SJSA1 (cell line): Measurements from ENCODE around the gene PTPRT. TPM values are rescaled to one million over a fixed set of nuclear protein-coding genes. Genes with fewer than 3 reads are reported as not detected.

Experiments
- DNase-seq, 2 experiments: peaks; one replicate each; pipeline ENCODE4 v3.0.0-alpha.2; 2015 to 2020; ENCODE audit warnings: low spot score in 2 of 2, low read depth in 1 of 2
- H3K27ac ChIP-seq: fragments of 250-450 bp; sonication (Bioruptor Pico); 2 replicates; pipeline ENCODE4 v1.5.1; 2020; ENCODE audit warnings: mild to moderate bottlenecking, moderate library complexity
- H3K27me3 ChIP-seq: fragments of 250-450 bp; sonication (Bioruptor Pico); replicated peaks from 2 replicates; pipeline ENCODE4 v1.5.1; 2020; ENCODE audit warnings: mild to moderate bottlenecking, moderate library complexity
- H3K36me3 ChIP-seq: fragments of 250-450 bp; sonication (Bioruptor Pico); 2 replicates; pipeline ENCODE4 v1.5.1; 2020; ENCODE audit warnings: mild to moderate bottlenecking
- H3K4me1 ChIP-seq: fragments of 250-450 bp; sonication (Bioruptor Pico); replicated peaks from 2 replicates; pipeline ENCODE4 v1.6.1; 2021; ENCODE audit warnings: mild to moderate bottlenecking
- H3K4me3 ChIP-seq: fragments of 250-450 bp; sonication (Bioruptor Pico); 2 replicates; pipeline ENCODE4 v1.5.1; 2020; ENCODE audit warnings: mild to moderate bottlenecking
- H3K9me3 ChIP-seq: fragments of 250-450 bp; sonication (Bioruptor Pico); replicated peaks from 2 replicates; pipeline ENCODE4 v1.5.1; 2020; ENCODE audit warnings: mild to moderate bottlenecking
- total RNA-seq: library from RNA; depleted of rRNA; stranded (reverse); fragments of >200 nt; shearing (Covaris generic); gene quantifications from 2 replicates; pipeline ENCODE4 v1.2.3, GENCODE V29; 2014

PTPRT gene
- total RNA-seq, 1 experiment from 2014 or later: not detected

- Histone ChIP-seq H3K27ac (no peak overlapping the region), H3K36me3 (no peaks in the 10 kb centered on the region), H3K4me3 (no peak overlapping the region), H3K27me3 (no peaks in the 10 kb centered on the region), H3K4me1 (no peaks in the 10 kb centered on the region), H3K9me3 (no peaks in the 10 kb centered on the region; the same call in 1 of the 2 replicates)
- no peak for DNase-seq
Measured at GRCh38 chr20:42957018-42957703, 232.5 kb downstream of the PTPRT start.

GRCh38 chr20:42955713-42956112 lies 234.0 kb downstream of the PTPRT start:
- Histone ChIP-seq H3K4me3 (no peak overlapping the region), H3K27ac (no peak overlapping the region), H3K4me1 (no peaks in the 10 kb centered on the region), H3K27me3 (no peaks in the 10 kb centered on the region), H3K36me3 (no peaks in the 10 kb centered on the region), H3K9me3 (no peaks in the 10 kb centered on the region; the same call in 1 of the 2 replicates)
- no peak for DNase-seq

GRCh38 chr20:42954951-42955350 lies 234.8 kb downstream of the PTPRT start:
- Histone ChIP-seq H3K4me3 (no peak overlapping the region), H3K9me3 (no peaks in the 10 kb centered on the region), H3K27ac (no peak overlapping the region), H3K27me3 (no peaks in the 10 kb centered on the region), H3K4me1 (no peaks in the 10 kb centered on the region), H3K36me3 (no peaks in the 10 kb centered on the region)
- no peak for DNase-seq

GRCh38 chr20:42949950-42950349 lies 239.8 kb downstream of the PTPRT start:
- Histone ChIP-seq H3K27me3 (no peaks in the 10 kb centered on the region), H3K4me3 (no peak overlapping the region), H3K4me1 (no peaks in the 10 kb centered on the region), H3K36me3 (no peaks in the 10 kb centered on the region), H3K27ac (no peak overlapping the region), H3K9me3 (no peaks in the 10 kb centered on the region)
- no peak for DNase-seq

GRCh38 chr20:42945234-42945994 lies 244.3 kb downstream of the PTPRT start:
- Histone ChIP-seq H3K9me3 (no peaks in the 10 kb centered on the region; the same call in 1 of the 2 replicates), H3K27ac (no peak overlapping the region), H3K36me3 (no peaks in the 10 kb centered on the region), H3K27me3 (no peaks in the 10 kb centered on the region), H3K4me1 (no peaks in the 10 kb centered on the region), H3K4me3 (no peak overlapping the region)
- no peak for DNase-seq

GRCh38 chr20:42941629-42942028 lies 248.1 kb downstream of the PTPRT start:
- DNase-seq: no peak
- H3K27me3 ChIP-seq: no peaks in the 10 kb centered on the region
- H3K4me1 ChIP-seq: no peaks in the 10 kb centered on the region
- H3K36me3 ChIP-seq: no peaks in the 10 kb centered on the region
- no peaks in the 10 kb centered on the region; the same call in 1 of the 2 replicates for H3K9me3 ChIP-seq
- H3K4me3 ChIP-seq: no peak overlapping the region
- H3K27ac ChIP-seq: no peak overlapping the region

GRCh38 chr20:42938441-42939205 lies 251.1 kb downstream of the PTPRT start:
- Histone ChIP-seq H3K36me3 (no peaks in the 10 kb centered on the region), H3K27me3 (no peaks in the 10 kb centered on the region), H3K9me3 (no peaks in the 10 kb centered on the region), H3K4me3 (no peak overlapping the region), H3K4me1 (no peaks in the 10 kb centered on the region), H3K27ac (no peak overlapping the region)
- no peak for DNase-seq

GRCh38 chr20:42936482-42936881 lies 253.2 kb downstream of the PTPRT start:
- Histone ChIP-seq H3K36me3 (no peaks in the 10 kb centered on the region), H3K27me3 (no peaks in the 10 kb centered on the region), H3K4me3 (no peak overlapping the region), H3K4me1 (no peaks in the 10 kb centered on the region), H3K27ac (no peak overlapping the region), H3K9me3 (0 out of 2 replicates have a peak, but pooled peaks cover 2% of the 10 kb centered on the region)
- DNase-seq: no peak

GRCh38 chr20:42924215-42924614 lies 265.5 kb downstream of the PTPRT start:
- Histone ChIP-seq H3K36me3 (no peaks in the 10 kb centered on the region), H3K27me3 (no peaks in the 10 kb centered on the region), H3K9me3 (no peaks in the 10 kb centered on the region; the same call in 1 of the 2 replicates), H3K4me1 (no peaks in the 10 kb centered on the region), H3K27ac (no peak overlapping the region), H3K4me3 (no peak overlapping the region)
- no peak for DNase-seq

- no peaks in the 10 kb centered on the region for H3K4me1 ChIP-seq
- H3K4me3 ChIP-seq: no peak overlapping the region
- no peak overlapping the region for H3K27ac ChIP-seq
- H3K9me3 ChIP-seq: no peaks in the 10 kb centered on the region; the same call in 1 of the 2 replicates
- DNase-seq: no peak
- no peaks in the 10 kb centered on the region for H3K27me3 ChIP-seq
- no peaks in the 10 kb centered on the region for H3K36me3 ChIP-seq
Measured at GRCh38 chr20:42923348-42923918, 266.3 kb downstream of the PTPRT start.

GRCh38 chr20:42920776-42921175 lies 268.9 kb downstream of the PTPRT start:
- H3K27ac ChIP-seq: no peak overlapping the region
- no peak for DNase-seq
- H3K4me1 ChIP-seq: no peaks in the 10 kb centered on the region
- no peak overlapping the region for H3K4me3 ChIP-seq
- H3K9me3 ChIP-seq: no peaks in the 10 kb centered on the region
- H3K27me3 ChIP-seq: no peaks in the 10 kb centered on the region
- no peaks in the 10 kb centered on the region for H3K36me3 ChIP-seq

- Histone ChIP-seq H3K4me3 (no peak overlapping the region), H3K27ac (no peak overlapping the region), H3K36me3 (no peaks in the 10 kb centered on the region), H3K27me3 (no peaks in the 10 kb centered on the region), H3K4me1 (no peaks in the 10 kb centered on the region), H3K9me3 (no peaks in the 10 kb centered on the region)
- no peak for DNase-seq
Measured at GRCh38 chr20:42919316-42919715, 270.4 kb downstream of the PTPRT start.

- Histone ChIP-seq H3K27me3 (no peaks in the 10 kb centered on the region), H3K4me1 (no peaks in the 10 kb centered on the region), H3K27ac (no peak overlapping the region), H3K9me3 (0 out of 2 replicates have a peak, but pooled peaks cover 2% of the 10 kb centered on the region), H3K4me3 (no peak overlapping the region), H3K36me3 (no peaks in the 10 kb centered on the region)
- no peak for DNase-seq
Measured at GRCh38 chr20:42915081-42915480, 274.6 kb downstream of the PTPRT start.
